CD14-positive monocyte (primary cell): ENCODE data around the gene PMEPA1. TPM values are rescaled to one million over a fixed set of nuclear protein-coding genes. Genes with fewer than 3 reads are reported as not detected.

Experiments
- DNase-seq, 3 donors: peaks; one replicate each; pipeline ENCODE4 v3.0.0-alpha.2; 2011 to 2022
- H2AFZ ChIP-seq: 2 replicates; pipeline ENCODE4 v1.6.0; 2012; ENCODE audit warnings: mild to moderate bottlenecking, low read depth, low read length, inconsistent platforms; ENCODE audit not compliant: insufficient read depth, poor library complexity, severe bottlenecking
- H3K27ac ChIP-seq, 2 donors: 1 replicate in 1 of 2; 2 replicates in 1 of 2; pipeline ENCODE4 v1.5.1; 2012 to 2013; ENCODE audit warnings: low read length in 2 of 2, control low read depth in 1 of 2, inconsistent platforms in 1 of 2, low read depth in 1 of 2, mild to moderate bottlenecking in 1 of 2
- H3K27me3 ChIP-seq, 2 donors: one replicate each; pipeline versions ENCODE4 v1.6.0 to v1.6.1; 2011 to 2013; ENCODE audit warnings: low read length in 2 of 2; ENCODE audit not compliant: control insufficient read depth in 2 of 2, insufficient read depth in 2 of 2
- H3K36me3 ChIP-seq, 2 donors: replicated peaks in 1 of 2; 1 replicate in 1 of 2; 2 replicates in 1 of 2; pipeline versions ENCODE4 v1.5.1 to v1.6.1; 2012 to 2013; ENCODE audit warnings: low read length in 2 of 2, control low read depth in 1 of 2, inconsistent platforms in 1 of 2, mild to moderate bottlenecking in 1 of 2; ENCODE audit not compliant: insufficient read depth in 2 of 2, control insufficient read depth in 1 of 2
- H3K4me1 ChIP-seq, 2 donors: 1 replicate in 1 of 2; 2 replicates in 1 of 2; pipeline versions ENCODE4 v1.5.1 to v1.6.1; 2012 to 2013; ENCODE audit warnings: low read length in 2 of 2, control low read depth in 1 of 2, inconsistent platforms in 1 of 2, mild to moderate bottlenecking in 1 of 2, moderate library complexity in 1 of 2; ENCODE audit not compliant: insufficient read depth in 2 of 2, control insufficient read depth in 1 of 2
- H3K4me2 ChIP-seq: replicated peaks from 2 replicates; pipeline ENCODE3; 2012; ENCODE audit warnings: low read length, moderate library complexity, mild to moderate bottlenecking; ENCODE audit not compliant: poor library complexity, severe bottlenecking; ENCODE audit errors: extremely low read depth
- H3K4me3 ChIP-seq, 3 experiments: fragments of 200-600 bp in 1 of 3; sonication (generic) in 1 of 3; replicated peaks in 1 of 3; 1 replicate in 2 of 3; 2 replicates in 1 of 3; pipeline ENCODE4 v1.5.1; 2011 to 2013; ENCODE audit warnings: low read length in 3 of 3, mild to moderate bottlenecking in 3 of 3, control low read depth in 2 of 3, low read depth in 2 of 3, inconsistent platforms in 1 of 3, moderate library complexity in 1 of 3
- H3K79me2 ChIP-seq: 2 replicates; pipeline ENCODE4 v1.6.0; 2012; ENCODE audit warnings: mild to moderate bottlenecking, control low read depth, inconsistent platforms, low read length, moderate library complexity; ENCODE audit not compliant: insufficient read depth
- H3K9ac ChIP-seq: 2 replicates; pipeline ENCODE4 v1.6.0; 2017; ENCODE audit warnings: low read length, mild to moderate bottlenecking; ENCODE audit not compliant: insufficient read depth, poor library complexity, severe bottlenecking
- H3K9me3 ChIP-seq, 2 donors: replicated peaks in 1 of 2; 1 replicate in 1 of 2; 2 replicates in 1 of 2; pipeline versions ENCODE4 v1.5.1 to v1.6.1; 2012 to 2013; ENCODE audit warnings: low read length in 2 of 2, control low read depth in 1 of 2; ENCODE audit not compliant: control insufficient read depth in 1 of 2, insufficient read depth in 1 of 2
- H4K20me1 ChIP-seq: 2 replicates; pipeline ENCODE4 v1.6.0; 2012; ENCODE audit warnings: mild to moderate bottlenecking, low read length, control low read depth, moderate library complexity; ENCODE audit not compliant: insufficient read depth
- H3K27ac Mint-ChIP-seq, 7 donors: one replicate each; pipeline ENCODE4 v1.8.0; 2020; ENCODE audit warnings: mild to moderate bottlenecking in 7 of 7, mixed read lengths in 7 of 7, moderate library complexity in 6 of 7, inconsistent platforms in 2 of 7
- H3K27me3 Mint-ChIP-seq, 3 donors: one replicate each; pipeline ENCODE4 v1.8.0; 2021 to 2022; ENCODE audit warnings: low read depth in 3 of 3, mild to moderate bottlenecking in 3 of 3, mixed read lengths in 3 of 3, moderate library complexity in 3 of 3, inconsistent platforms in 1 of 3
- H3K36me3 Mint-ChIP-seq, 2 donors: one replicate each; pipeline ENCODE4 v1.8.0; 2020; ENCODE audit warnings: mixed read lengths in 2 of 2, inconsistent platforms in 1 of 2, mild to moderate bottlenecking in 1 of 2
- H3K4me1 Mint-ChIP-seq: one replicate; pipeline ENCODE4 v1.8.0; 2020; ENCODE audit warnings: mild to moderate bottlenecking, mixed read lengths
- H3K4me3 Mint-ChIP-seq, 2 donors: one replicate each; pipeline ENCODE4 v1.8.0; 2020; ENCODE audit warnings: mild to moderate bottlenecking in 2 of 2, mixed read lengths in 2 of 2, moderate library complexity in 1 of 2
- H3K9me3 Mint-ChIP-seq, 7 donors: one replicate each; pipeline ENCODE4 v1.8.0; 2020 to 2022; ENCODE audit warnings: mixed read lengths in 7 of 7, mild to moderate bottlenecking in 6 of 7, moderate library complexity in 6 of 7, inconsistent platforms in 2 of 7
- WGBS: methylation state at CpG from one replicate; pipeline ENCODE4 v1.1.5; 2013; ENCODE audit warnings: missing lambda C conversion rate; ENCODE audit not compliant: insufficient coverage; 5-methylcytosine and 5-hydroxymethylcytosine counted together
- intact Hi-C, 2 donors: fragments of 100-400 bp; cut with micrococcal nuclease; formaldehyde crosslinking; loops; one replicate each; pipeline versions ENCODE4 v1.15.0 to v1.15.1; 2023
- polyA plus RNA-seq, 3 donors: library from polyadenylated mRNA; depleted of rRNA in 1 of 3; unstranded in 2 of 3; stranded (reverse) in 1 of 3; fragments of 300-500 nt in 2 of 3; fragments of >200 nt in 1 of 3; fragmentation: Illumina TruSeq in 2 of 3; gene quantifications; 1 replicate in 2 of 3; 2 replicates in 1 of 3; pipeline ENCODE4 v1.2.3, GENCODE V29; 2012 to 2021
- TF ChIP-seq, protein P1 (sequence below): fragments of 200-600 bp; IDR thresholded peaks from one replicate; pipeline ENCODE4 v1.8.0; 2022; ENCODE audit warnings: antibody characterized with exemption, mild to moderate bottlenecking

Gene PMEPA1
- polyA plus RNA-seq, 3 donors = 0.12 to 0.73 (median 0.59) TPM

DNA sequence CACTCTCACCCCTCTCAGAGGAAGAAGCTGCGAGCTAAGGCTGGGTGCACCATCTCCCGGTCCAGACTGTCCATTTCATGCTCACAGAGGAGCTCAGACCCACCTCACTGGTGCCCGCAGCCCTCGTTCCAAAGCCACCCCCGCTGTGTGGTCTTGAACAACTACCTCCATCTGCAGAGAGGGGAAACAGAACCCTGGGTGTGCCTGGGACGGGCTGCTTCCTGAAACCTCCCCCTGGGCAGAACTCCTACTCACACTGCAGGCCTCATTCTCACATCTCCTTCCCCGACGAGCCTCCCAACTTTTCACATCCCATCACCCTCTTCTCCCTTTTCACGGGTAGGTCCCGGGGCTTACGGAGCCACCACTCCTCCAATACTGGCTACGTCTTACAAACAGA is 18.1 kb downstream of the PMEPA1 start:
- Mint-ChIP-seq H3K27me3 (peaks cover 1 to 9% (median 3%) of the 10 kb centered on the region in 3 donors), H3K27ac (no peak overlapping the region), H3K9me3 (no peaks in the 10 kb centered on the region), H3K4me1 (peaks cover 4% of the 10 kb centered on the region), H3K4me3 (no peak overlapping the region), H3K36me3 (no peaks in the 10 kb centered on the region)
- Histone ChIP-seq H3K79me2 (no peaks in the 10 kb centered on the region), H3K9me3 (no peaks in the 10 kb centered on the region), H3K4me1 (no peaks in the 10 kb centered on the region), H3K4me2 (no peak overlapping the region), H2AFZ (no peak overlapping the region), H3K9ac (no peak overlapping the region), H4K20me1 (no peaks in the 10 kb centered on the region), H3K27ac (no peak overlapping the region), H3K36me3 (no peaks in the 10 kb centered on the region), H3K27me3 (no peaks in the 10 kb centered on the region), H3K4me3 (no peak overlapping the region)
- 10% methylated on average over 8 of the region's 12 CpGs for WGBS
- intact Hi-C loops = no loop called here
- no peak for DNase-seq
- TF ChIP-seq, protein P1, sequence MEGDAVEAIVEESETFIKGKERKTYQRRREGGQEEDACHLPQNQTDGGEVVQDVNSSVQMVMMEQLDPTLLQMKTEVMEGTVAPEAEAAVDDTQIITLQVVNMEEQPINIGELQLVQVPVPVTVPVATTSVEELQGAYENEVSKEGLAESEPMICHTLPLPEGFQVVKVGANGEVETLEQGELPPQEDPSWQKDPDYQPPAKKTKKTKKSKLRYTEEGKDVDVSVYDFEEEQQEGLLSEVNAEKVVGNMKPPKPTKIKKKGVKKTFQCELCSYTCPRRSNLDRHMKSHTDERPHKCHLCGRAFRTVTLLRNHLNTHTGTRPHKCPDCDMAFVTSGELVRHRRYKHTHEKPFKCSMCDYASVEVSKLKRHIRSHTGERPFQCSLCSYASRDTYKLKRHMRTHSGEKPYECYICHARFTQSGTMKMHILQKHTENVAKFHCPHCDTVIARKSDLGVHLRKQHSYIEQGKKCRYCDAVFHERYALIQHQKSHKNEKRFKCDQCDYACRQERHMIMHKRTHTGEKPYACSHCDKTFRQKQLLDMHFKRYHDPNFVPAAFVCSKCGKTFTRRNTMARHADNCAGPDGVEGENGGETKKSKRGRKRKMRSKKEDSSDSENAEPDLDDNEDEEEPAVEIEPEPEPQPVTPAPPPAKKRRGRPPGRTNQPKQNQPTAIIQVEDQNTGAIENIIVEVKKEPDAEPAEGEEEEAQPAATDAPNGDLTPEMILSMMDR = no peak

DNA sequence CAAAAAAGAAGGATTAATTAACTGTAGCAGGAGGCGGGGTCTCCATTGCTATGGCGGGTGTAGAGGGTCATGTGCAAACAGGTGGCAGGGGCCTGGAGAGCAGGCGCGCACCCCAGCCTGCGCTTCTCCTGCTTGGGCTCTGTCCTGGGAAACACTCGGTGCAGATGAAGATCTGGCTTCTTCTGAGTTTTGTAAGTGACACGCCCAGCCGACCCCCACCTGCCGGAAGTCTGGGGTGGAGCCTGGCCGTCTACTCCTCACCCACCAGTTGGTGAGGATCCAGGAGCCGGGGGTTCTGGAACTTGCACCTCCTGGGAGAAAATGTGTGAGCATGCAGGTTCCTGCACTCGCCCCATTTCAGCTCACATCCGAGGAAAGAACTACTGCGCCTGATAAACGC is 19.3 kb downstream of the PMEPA1 start:
- no peak for DNase-seq
- Histone ChIP-seq H2AFZ (no peak overlapping the region), H3K4me2 (no peak overlapping the region), H3K27ac (no peak overlapping the region), H4K20me1 (no peaks in the 10 kb centered on the region), H3K9ac (no peak overlapping the region), H3K4me3 (no peak overlapping the region), H3K27me3 (no peaks in the 10 kb centered on the region), H3K9me3 (no peaks in the 10 kb centered on the region), H3K4me1 (no peaks in the 10 kb centered on the region), H3K36me3 (no peaks in the 10 kb centered on the region), H3K79me2 (no peaks in the 10 kb centered on the region)
- no peaks in the 10 kb centered on the region for H3K36me3 Mint-ChIP-seq
- 96% methylated on average over 14 of the region's 15 CpGs for WGBS
- intact Hi-C loops = no loop called here
- no peak overlapping the region for H3K27ac Mint-ChIP-seq
- H3K4me3 Mint-ChIP-seq = no peak overlapping the region
- peaks cover 1 to 9% (median 2%) of the 10 kb centered on the region in 3 donors for H3K27me3 Mint-ChIP-seq
- H3K4me1 Mint-ChIP-seq = peaks cover 4% of the 10 kb centered on the region
- TF ChIP-seq, protein P1 = no peak
- no peaks in the 10 kb centered on the region for H3K9me3 Mint-ChIP-seq
